Measurements from ENCODE around the gene ADGRG3.

ADGRG3 gene

GRCh38 chr16:57668263-57668571 lies at the start of gene ADGRG3:
Gene ADGRG3 (plus strand): TSS chr16:57668306. CDS start chr16:57668348, 42 bp downstream.
- TF ChIP-seq ZNF8 (CRISPR knock-in tag; IDR thresholded peaks at IDR 0.05) = no peak
- no peak for ATAC-seq

- ATAC-seq = no peak
- no peak for TF ChIP-seq PATZ1 (CRISPR knock-in tag; IDR thresholded peaks at IDR 0.05; ENCODE audit: borderline replicate concordance)
- no peak for TF ChIP-seq ZNF565 (CRISPR knock-in tag; conservative IDR thresholded peaks at IDR 0.05; ENCODE audit: low read depth)
- TF ChIP-seq PPARA (CRISPR knock-in tag; IDR thresholded peaks at IDR 0.05; ENCODE audit: borderline replicate concordance) = no peak
- no peak for TF ChIP-seq ZFP3 (CRISPR knock-in tag; IDR thresholded peaks at IDR 0.05)
- no peak for TF ChIP-seq OSR1 (CRISPR knock-in tag; IDR thresholded peaks at IDR 0.05)
- no peak for TF ChIP-seq ZFP30 (CRISPR knock-in tag; IDR thresholded peaks at IDR 0.05)
- no peak for TF ChIP-seq RARB (CRISPR knock-in tag; IDR thresholded peaks at IDR 0.05)
- no peak for TF ChIP-seq ISL1 (CRISPR knock-in tag; IDR thresholded peaks at IDR 0.05)
- no peak for TF ChIP-seq ARNTL (CRISPR knock-in tag; IDR thresholded peaks at IDR 0.05; ENCODE audit: borderline replicate concordance, low read depth)
- no peak for TF ChIP-seq GLIS3 (CRISPR knock-in tag; IDR thresholded peaks at IDR 0.05)
These were observed 48.9 kb upstream of the ADGRG3 start for GRCh38 chr16:57619133-57619605.

- TF ChIP-seq ESRRG (CRISPR knock-in tag; IDR thresholded peaks at IDR 0.05) (no peak), ISL1 (CRISPR knock-in tag; IDR thresholded peaks at IDR 0.05) (no peak), PPARA (CRISPR knock-in tag; IDR thresholded peaks at IDR 0.05; ENCODE audit: borderline replicate concordance) (no peak), GLIS3 (CRISPR knock-in tag; IDR thresholded peaks at IDR 0.05) (no peak), TOX (CRISPR knock-in tag; IDR thresholded peaks at IDR 0.05; ENCODE audit: borderline replicate concordance) (no peak), TCF4 (CRISPR knock-in tag; IDR thresholded peaks at IDR 0.05; ENCODE audit: borderline replicate concordance) (no peak), ZNF565 (CRISPR knock-in tag; conservative IDR thresholded peaks at IDR 0.05; ENCODE audit: low read depth) (no peak), ARNTL (CRISPR knock-in tag; IDR thresholded peaks at IDR 0.05; ENCODE audit: borderline replicate concordance, low read depth) (no peak), SNAI2 (CRISPR knock-in tag; IDR thresholded peaks at IDR 0.05) (no peak), ZFP30 (CRISPR knock-in tag; IDR thresholded peaks at IDR 0.05) (no peak), ZNF70 (CRISPR knock-in tag; IDR thresholded peaks at IDR 0.05) (no peak), ZNF8 (CRISPR knock-in tag; IDR thresholded peaks at IDR 0.05) (no peak), BACH2 (CRISPR knock-in tag; IDR thresholded peaks at IDR 0.05; ENCODE audit: borderline replicate concordance) (no peak), TSHZ2 (CRISPR knock-in tag; IDR thresholded peaks at IDR 0.05) (no peak), OSR1 (CRISPR knock-in tag; IDR thresholded peaks at IDR 0.05) (no peak), CSRNP3 (CRISPR knock-in tag; IDR thresholded peaks at IDR 0.05) (no peak), CREB5 (CRISPR knock-in tag; IDR thresholded peaks at IDR 0.05; ENCODE audit: low read depth) (no peak), ZFP3 (CRISPR knock-in tag; IDR thresholded peaks at IDR 0.05) (no peak), PATZ1 (CRISPR knock-in tag; IDR thresholded peaks at IDR 0.05; ENCODE audit: borderline replicate concordance) (no peak), CSDC2 (CRISPR knock-in tag; IDR thresholded peaks at IDR 0.05) (no peak)
These were observed 48.3 kb upstream of the ADGRG3 start for GRCh38 chr16:57619606-57620334.

More at GRCh38 chr16:57619606-57620334, 48.3 kb upstream of the ADGRG3 start:
- no peak for ATAC-seq
